Endothelial cell of umbilical vein (primary cell): ENCODE results near the gene PLSCR2. TPM values are rescaled to one million over a fixed set of nuclear protein-coding genes. Genes with fewer than 3 reads are reported as not detected.

Experiments
- BruUV-seq: library from RNA; stranded (reverse); fragments of 400-500 nt; replicated peaks from 2 replicates; lab custom pipeline; 2021; lab: Mats Ljungman, UMichigan
- CTCF ChIA-PET: fragments of 300-600, 350-600 bp; sonication (Branson Sonifier 250); formaldehyde crosslinking; loops from one replicate; lab custom pipeline; 2021; ENCODE audit warnings: antibody characterized with exemption, inconsistent platforms; lab: Charles Lee
- POLR2A ChIA-PET: fragments of 300-600, 350-600 bp; sonication (Branson Sonifier 250); formaldehyde crosslinking; loops from one replicate; lab custom pipeline; 2021; ENCODE audit warnings: antibody characterized with exemption, inconsistent platforms; lab: Charles Lee
- DNase-seq: peaks from one replicate; pipeline ENCODE4 v3.0.0-alpha.2; 2011; ENCODE audit warnings: low read depth, low spot score
- FAIRE-seq: peaks from 2 replicates; lab custom pipeline; 2011; peaks lifted over from hg19 to GRCh38; lab: Jason Lieb, UNC
- H2AFZ ChIP-seq: 2 replicates; pipeline ENCODE4 v1.6.0; 2012; ENCODE audit warnings: low read depth, low read length, control low read depth, inconsistent platforms
- H3K27ac ChIP-seq: 2 replicates; pipeline ENCODE4 v1.5.1; 2011; ENCODE audit warnings: low read depth, mild to moderate bottlenecking, control low read depth, low read length, moderate library complexity; ENCODE audit not compliant: insufficient read depth
- H3K27me3 ChIP-seq, 2 experiments: 2 replicates each; pipeline versions ENCODE4 v1.6.0 to v1.6.1; 2011; ENCODE audit warnings: low read length in 2 of 2, mixed read lengths in 1 of 2; ENCODE audit not compliant: control insufficient read depth in 2 of 2, insufficient read depth in 2 of 2
- H3K36me3 ChIP-seq, 2 experiments: 2 replicates in 1 of 2; 3 replicates in 1 of 2; pipeline ENCODE4 v1.5.1; 2011; ENCODE audit warnings: low read length in 2 of 2, mild to moderate bottlenecking in 1 of 2, moderate library complexity in 1 of 2; ENCODE audit not compliant: control insufficient read depth in 2 of 2, insufficient read depth in 2 of 2; ENCODE audit errors: extremely low read depth in 1 of 2
- H3K4me1 ChIP-seq: 3 replicates; pipeline ENCODE4 v1.5.1; 2011; ENCODE audit warnings: mild to moderate bottlenecking, low read length; ENCODE audit not compliant: control insufficient read depth, insufficient read depth; ENCODE audit errors: extremely low read depth
- H3K4me2 ChIP-seq: 2 replicates; pipeline ENCODE4 v1.6.1; 2011; ENCODE audit warnings: low read length, control low read depth, mixed read lengths; ENCODE audit not compliant: insufficient read depth
- H3K4me3 ChIP-seq, 3 experiments: fragments of 200-600 bp in 1 of 3; sonication (generic), shearing (Covaris generic) in 1 of 3; replicated peaks in 1 of 3; 2 replicates each; pipeline ENCODE4 v1.5.1; 2011 to 2016; ENCODE audit warnings: control low read depth in 3 of 3, low read length in 3 of 3, mild to moderate bottlenecking in 2 of 3, inconsistent platforms in 1 of 3, low read depth in 1 of 3, moderate library complexity in 1 of 3; ENCODE audit not compliant: insufficient read depth in 1 of 3
- H3K79me2 ChIP-seq: 2 replicates; pipeline ENCODE4 v1.6.0; 2012; ENCODE audit warnings: low read length, inconsistent platforms; ENCODE audit not compliant: control insufficient read depth, insufficient read depth
- H3K9ac ChIP-seq: replicated peaks from 2 replicates; pipeline ENCODE3; 2011; ENCODE audit warnings: low read length, control low read depth; ENCODE audit not compliant: insufficient read depth; ENCODE audit errors: extremely low read depth
- H3K9me1 ChIP-seq: replicated peaks from 3 replicates; pipeline ENCODE4 v1.6.0; 2011; ENCODE audit warnings: mild to moderate bottlenecking, low read length; ENCODE audit not compliant: control insufficient read depth, insufficient read depth; ENCODE audit errors: extremely low read depth
- H3K9me3 ChIP-seq: replicated peaks from 2 replicates; pipeline ENCODE4 v1.5.1; 2012; ENCODE audit warnings: low read length, inconsistent platforms; ENCODE audit not compliant: control insufficient read depth, insufficient read depth
- H4K20me1 ChIP-seq: replicated peaks from 2 replicates; pipeline ENCODE3; 2011; ENCODE audit warnings: mild to moderate bottlenecking, low read length; ENCODE audit not compliant: control insufficient read depth, insufficient read depth; ENCODE audit errors: extremely low read depth
- EZH2 ChIP-seq: IDR thresholded peaks from 2 replicates; pipeline ENCODE4 v1.6.1; 2012; ENCODE audit warnings: borderline replicate concordance, low read depth, mild to moderate bottlenecking, moderate library complexity, low read length, inconsistent platforms; ENCODE audit not compliant: severe bottlenecking
- FOS ChIP-seq: IDR thresholded peaks from 2 replicates; pipeline ENCODE4 v1.6.1; 2011; ENCODE audit warnings: mild to moderate bottlenecking, low read length, moderate library complexity, borderline replicate concordance; ENCODE audit not compliant: insufficient read depth
- GATA2 ChIP-seq: IDR thresholded peaks from 2 replicates; pipeline ENCODE4 v1.7.0; 2011; ENCODE audit warnings: low read depth, mild to moderate bottlenecking, moderate library complexity, mixed read lengths, low read length; ENCODE audit not compliant: insufficient read length, insufficient read depth
- JUN ChIP-seq: IDR thresholded peaks from 2 replicates; pipeline ENCODE4 v1.6.1; 2011; ENCODE audit warnings: borderline replicate concordance, low read depth; ENCODE audit not compliant: insufficient read length, insufficient read depth
- MAX ChIP-seq: IDR thresholded peaks from 2 replicates; pipeline ENCODE4 v1.6.1; 2011; ENCODE audit not compliant: insufficient read depth, insufficient read length
- MYC ChIP-seq: IDR thresholded peaks from one replicate; pipeline ENCODE4 v1.6.1; 2011; ENCODE audit warnings: mild to moderate bottlenecking, low read depth, low read length
- POLR2A ChIP-seq: IDR thresholded peaks from 2 replicates; pipeline ENCODE4 v1.6.1; 2012; ENCODE audit warnings: low read depth, mild to moderate bottlenecking, control low read depth, low read length
- POLR2AphosphoS5 ChIP-seq: IDR thresholded peaks from 2 replicates; pipeline ENCODE4 v1.6.1; 2012; ENCODE audit warnings: low read depth, mild to moderate bottlenecking, control low read depth, low read length, moderate library complexity; ENCODE audit not compliant: insufficient read depth
- dilution Hi-C: fragments of 300-500 bp; cut with MboI; formaldehyde crosslinking; loops from one replicate; pipeline ENCODE4 v1.15.0; 2019; ENCODE audit warnings: low sequenced_read_pairs; ENCODE audit not compliant: extremely low pct_ligation_motif_present
- intact Hi-C: fragments of 100-400 bp; cut with micrococcal nuclease; formaldehyde crosslinking; loops from one replicate; pipeline ENCODE4 v1.10.0; 2022
- polyA plus RNA-seq, 4 experiments: library from polyadenylated mRNA; depleted of rRNA in 3 of 4; stranded (reverse) in 3 of 4; unstranded in 1 of 4; fragments of >200 nt; gene quantifications; 2 replicates each; pipeline versions ENCODE4 v1.2.1 to v1.2.3, GENCODE V29; 2011 to 2012; ENCODE audit warnings: missing spikeins in 1 of 4
- total RNA-seq: library from RNA; stranded (reverse); gene quantifications from 2 replicates; pipeline ENCODE4 v1.2.3, GENCODE V29; 2021
- TF ChIP-seq, protein P1 (sequence below), 2 donors: IDR thresholded peaks; 1 replicate in 1 of 2; 2 replicates in 1 of 2; pipeline ENCODE4 v1.5.1; 2011; ENCODE audit warnings: low read length in 2 of 2, mild to moderate bottlenecking in 2 of 2, moderate library complexity in 2 of 2, control low read depth in 1 of 2, inconsistent platforms in 1 of 2, low read depth in 1 of 2; ENCODE audit not compliant: insufficient read depth in 1 of 2; ENCODE audit errors: extremely low read depth in 1 of 2

The PLSCR2 gene
- total and polyA plus RNA-seq, 2 donors (not counting 3 experiments of a cell fraction or from before 2014, with no cell fraction given), result not detected

- H3K27ac ChIP-seq, result no peak overlapping the region
- no peak overlapping the region for H3K4me3 ChIP-seq
- dilution Hi-C loops (no loop called here), intact Hi-C loops (no loop called here)
- TF ChIP-seq MYC, result no peak
- ChIA-PET POLR2A (no interaction called here), CTCF (interaction anchor here (0.6 kb wide), 1 partner anchor 21 kb away, joined by 7 read pairs; no protein-coding TSS in a partner anchor)
- H3K4me1 ChIP-seq, result no peaks in the 10 kb centered on the region
- H3K27me3 ChIP-seq, result no peaks in the 10 kb centered on the region
- H3K4me2 ChIP-seq, result no peak overlapping the region
- H4K20me1 ChIP-seq, result no peaks in the 10 kb centered on the region
- H3K79me2 ChIP-seq, result no peaks in the 10 kb centered on the region
- DNase-seq (no peak), FAIRE-seq (no peak)
- BruUV-seq, result no TSS peak
- no peak overlapping the region for H3K9ac ChIP-seq
- H3K36me3 ChIP-seq, result no peaks in the 10 kb centered on the region
- H2AFZ ChIP-seq, result no peak overlapping the region
- no peaks in the 10 kb centered on the region for H3K9me1 ChIP-seq
- no peaks in the 10 kb centered on the region for H3K9me3 ChIP-seq
Measured at GRCh38 chr3:146472611-146473010, 3.2 kb upstream of the PLSCR2 start.

GRCh38 chr3:146471012-146471411, 1.7 kb upstream of the PLSCR2 start:
- Histone ChIP-seq H3K9me1 (no peaks in the 10 kb centered on the region), H3K4me1 (no peaks in the 10 kb centered on the region), H3K79me2 (no peaks in the 10 kb centered on the region), H4K20me1 (no peaks in the 10 kb centered on the region), H3K27me3 (no peaks in the 10 kb centered on the region), H3K9ac (no peak overlapping the region), H3K4me3 (no peak overlapping the region), H3K9me3 (no peaks in the 10 kb centered on the region), H3K4me2 (no peak overlapping the region), H2AFZ (no peak overlapping the region), H3K27ac (no peak overlapping the region), H3K36me3 (no peaks in the 10 kb centered on the region)
- DNase-seq (no peak), FAIRE-seq (no peak)
- ChIA-PET POLR2A (no interaction called here), CTCF (no interaction called here)
- dilution Hi-C loops, result no loop called here
- TF ChIP-seq MAX (no peak), MYC (no peak), GATA2 (no peak), EZH2 (no peak), JUN (no peak), POLR2AphosphoS5 (no peak), FOS (no peak), POLR2A (no peak)
- TF ChIP-seq, protein P1, sequence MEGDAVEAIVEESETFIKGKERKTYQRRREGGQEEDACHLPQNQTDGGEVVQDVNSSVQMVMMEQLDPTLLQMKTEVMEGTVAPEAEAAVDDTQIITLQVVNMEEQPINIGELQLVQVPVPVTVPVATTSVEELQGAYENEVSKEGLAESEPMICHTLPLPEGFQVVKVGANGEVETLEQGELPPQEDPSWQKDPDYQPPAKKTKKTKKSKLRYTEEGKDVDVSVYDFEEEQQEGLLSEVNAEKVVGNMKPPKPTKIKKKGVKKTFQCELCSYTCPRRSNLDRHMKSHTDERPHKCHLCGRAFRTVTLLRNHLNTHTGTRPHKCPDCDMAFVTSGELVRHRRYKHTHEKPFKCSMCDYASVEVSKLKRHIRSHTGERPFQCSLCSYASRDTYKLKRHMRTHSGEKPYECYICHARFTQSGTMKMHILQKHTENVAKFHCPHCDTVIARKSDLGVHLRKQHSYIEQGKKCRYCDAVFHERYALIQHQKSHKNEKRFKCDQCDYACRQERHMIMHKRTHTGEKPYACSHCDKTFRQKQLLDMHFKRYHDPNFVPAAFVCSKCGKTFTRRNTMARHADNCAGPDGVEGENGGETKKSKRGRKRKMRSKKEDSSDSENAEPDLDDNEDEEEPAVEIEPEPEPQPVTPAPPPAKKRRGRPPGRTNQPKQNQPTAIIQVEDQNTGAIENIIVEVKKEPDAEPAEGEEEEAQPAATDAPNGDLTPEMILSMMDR (IDR thresholded peaks at IDR 0.05; ENCODE audit: extremely low read depth in 1 of 2, insufficient read depth in 1 of 2, low read depth in 1 of 2, low read length in 2 of 2), result no peak
- BruUV-seq, result no TSS peak
- intact Hi-C loops, result no loop called here
